Stimulated activated CD8-positive, alpha-beta memory T cell treated with anti-CD3 and anti-CD28 coated beads, Interleukin-4, amount 100 ng/mL, for 24 hours (primary cell): ENCODE data around the gene MYO3A.
A peak's percentile ranks its signal among the peaks of the same experiment; 100 is the strongest.

ENCODE experiments used
- DNase-seq: peaks from one replicate; pipeline ENCODE4 v3.0.0-alpha.2; 2020; ENCODE audit warnings: low read depth

Gene MYO3A

GRCh38 chr10:26215935-26216584 lies 282.0 kb downstream of the MYO3A start:
- DNase-seq, result peak; percentile 23

GRCh38 chr10:26216585-26217395 lies 282.8 kb downstream of the MYO3A start, which contains the start of gene GAD2:
TSS of gene GAD2 (plus strand) at chr10:26216774. CDS start at chr10:26216810, 36 bp downstream.
- DNase-seq, result no peak

- no peak for DNase-seq
Observed at GRCh38 chr10:26217396-26218086, 283.5 kb downstream of the MYO3A start.

- DNase-seq, result no peak
Observed at GRCh38 chr10:26219676-26220075, 285.6 kb downstream of the MYO3A start.

- DNase-seq, result no peak
Observed at GRCh38 chr10:26220901-26221300, 286.9 kb downstream of the MYO3A start.

GRCh38 chr10:26221541-26221940 lies 287.5 kb downstream of the MYO3A start:
- DNase-seq, result no peak

- no peak for DNase-seq
Observed at GRCh38 chr10:26222563-26222962, 288.5 kb downstream of the MYO3A start.

GRCh38 chr10:26225322-26225721 lies 291.3 kb downstream of the MYO3A start:
- no peak for DNase-seq

- no peak for DNase-seq
Observed at GRCh38 chr10:26227786-26228185, 293.8 kb downstream of the MYO3A start.

GRCh38 chr10:26232174-26232573 lies 298.1 kb downstream of the MYO3A start:
- DNase-seq, result no peak

- DNase-seq, result no peak
Observed at GRCh38 chr10:26235761-26236160, 301.7 kb downstream of the MYO3A start.

- DNase-seq, result no peak
Observed at GRCh38 chr10:26238378-26238777, 304.3 kb downstream of the MYO3A start.

- no peak for DNase-seq
Observed at GRCh38 chr10:26242706-26243350, 308.8 kb downstream of the MYO3A start.

GRCh38 chr10:26243351-26243720 lies 309.3 kb downstream of the MYO3A start:
- DNase-seq, result no peak

GRCh38 chr10:26249681-26250080 lies 315.7 kb downstream of the MYO3A start:
- no peak for DNase-seq

GRCh38 chr10:26251925-26252324 lies 317.9 kb downstream of the MYO3A start:
- DNase-seq, result no peak

- no peak for DNase-seq
Observed at GRCh38 chr10:26254616-26255015, 320.6 kb downstream of the MYO3A start.

- DNase-seq, result no peak
Observed at GRCh38 chr10:26259341-26259740, 325.3 kb downstream of the MYO3A start.
